ENCODE results near the gene CABLES2. TPM values are rescaled to one million over a fixed set of nuclear protein-coding genes. Genes with fewer than 3 reads are reported as not detected.

Gene CABLES2
- total and polyA plus RNA-seq, 12 donors, result 1.5 to 5.6 (median 3.7) TPM

DNA sequence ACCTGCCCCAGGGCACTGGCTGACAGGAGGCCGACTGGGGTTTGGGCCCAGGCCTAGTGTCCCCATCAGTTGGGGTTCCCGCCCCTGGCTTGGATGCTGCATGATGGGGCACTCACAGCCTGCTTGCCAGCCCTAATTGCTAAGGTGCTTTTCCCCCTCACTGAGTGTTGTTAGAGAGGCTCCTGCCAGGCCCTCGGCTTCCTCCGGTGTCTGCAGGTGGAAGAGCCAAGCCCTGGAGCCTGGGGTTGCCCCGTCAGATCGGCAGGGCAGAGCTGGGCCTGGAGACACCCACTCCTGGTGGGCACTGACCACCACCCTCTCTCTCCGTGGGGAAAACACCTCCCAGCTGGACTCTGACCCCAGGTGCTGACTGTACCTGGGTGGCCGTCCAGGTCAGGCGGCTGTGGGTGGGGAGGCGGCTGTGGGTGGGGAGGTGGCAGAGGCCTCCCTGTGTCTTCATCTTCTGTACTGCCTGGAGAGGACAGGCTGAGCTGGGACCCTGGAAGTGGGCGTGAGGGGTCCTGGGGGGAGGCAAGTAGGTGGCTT lies 6.0 kb upstream of the CABLES2 start:
- DNase-seq, result no peak
- TF ChIP-seq POLR2A (IDR thresholded peaks at IDR 0.05), result no peak
- TF ChIP-seq, protein P1, sequence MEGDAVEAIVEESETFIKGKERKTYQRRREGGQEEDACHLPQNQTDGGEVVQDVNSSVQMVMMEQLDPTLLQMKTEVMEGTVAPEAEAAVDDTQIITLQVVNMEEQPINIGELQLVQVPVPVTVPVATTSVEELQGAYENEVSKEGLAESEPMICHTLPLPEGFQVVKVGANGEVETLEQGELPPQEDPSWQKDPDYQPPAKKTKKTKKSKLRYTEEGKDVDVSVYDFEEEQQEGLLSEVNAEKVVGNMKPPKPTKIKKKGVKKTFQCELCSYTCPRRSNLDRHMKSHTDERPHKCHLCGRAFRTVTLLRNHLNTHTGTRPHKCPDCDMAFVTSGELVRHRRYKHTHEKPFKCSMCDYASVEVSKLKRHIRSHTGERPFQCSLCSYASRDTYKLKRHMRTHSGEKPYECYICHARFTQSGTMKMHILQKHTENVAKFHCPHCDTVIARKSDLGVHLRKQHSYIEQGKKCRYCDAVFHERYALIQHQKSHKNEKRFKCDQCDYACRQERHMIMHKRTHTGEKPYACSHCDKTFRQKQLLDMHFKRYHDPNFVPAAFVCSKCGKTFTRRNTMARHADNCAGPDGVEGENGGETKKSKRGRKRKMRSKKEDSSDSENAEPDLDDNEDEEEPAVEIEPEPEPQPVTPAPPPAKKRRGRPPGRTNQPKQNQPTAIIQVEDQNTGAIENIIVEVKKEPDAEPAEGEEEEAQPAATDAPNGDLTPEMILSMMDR (IDR thresholded peaks at IDR 0.05), result no peak
- no peak overlapping the region for H3K4me3 ChIP-seq
- intact Hi-C loops (cut with DNase I), result loop anchor here in 1 of 2 donors (5.0 kb wide), 1 partner anchor 79 kb away; no protein-coding TSS in a partner anchor
- no peaks in the 10 kb centered on the region for H3K27me3 ChIP-seq
- 87 to 95% (median 89%) methylated on average over 3 to 11 of the region's 11 CpGs for WGBS, 4 donors
- no peaks in the 10 kb centered on the region for H3K36me3 ChIP-seq (replicated peaks in 1 of 2)
- H3K9me3 ChIP-seq (replicated peaks in 1 of 3), result no peaks in the 10 kb centered on the region
- peaks cover 11 to 13% of the 10 kb centered on the region in 2 donors for H3K4me1 ChIP-seq (replicated peaks in 1 of 2)
- H3K27ac ChIP-seq, result no peak overlapping the region

GRCh38 chr20:62412194-62413024 lies 5.3 kb upstream of the CABLES2 start:
- H3K27me3 ChIP-seq, result no peaks in the 10 kb centered on the region
- H3K4me1 ChIP-seq (replicated peaks in 1 of 2), result peaks cover 14 to 16% of the 10 kb centered on the region in 2 donors
- WGBS, 4 donors, result 83 to 93% (median 87%) methylated on average over 19 to 22 of the region's 22 CpGs
- TF ChIP-seq, protein P1 (IDR thresholded peaks at IDR 0.05), result no peak
- no peak for TF ChIP-seq POLR2A (IDR thresholded peaks at IDR 0.05)
- H3K36me3 ChIP-seq (replicated peaks in 1 of 2), result no peaks in the 10 kb centered on the region
- no peak overlapping the region for H3K4me3 ChIP-seq
- H3K9me3 ChIP-seq (replicated peaks in 1 of 3), result no peaks in the 10 kb centered on the region
- no peak overlapping the region for H3K27ac ChIP-seq
- intact Hi-C loops (cut with DNase I), result loop anchor here in 1 of 2 donors (5.0 kb wide), 1 partner anchor 80 kb away; no protein-coding TSS in a partner anchor
- DNase-seq, result no peak

GRCh38 chr20:62411479-62412193 lies 4.6 kb upstream of the CABLES2 start:
- Histone ChIP-seq H3K27ac (no peak overlapping the region), H3K36me3 (replicated peaks in 1 of 2) (no peaks in the 10 kb centered on the region), H3K4me3 (no peak overlapping the region), H3K9me3 (replicated peaks in 1 of 3) (no peaks in the 10 kb centered on the region), H3K4me1 (replicated peaks in 1 of 2) (peaks cover 16 to 18% of the 10 kb centered on the region in 2 donors), H3K27me3 (no peaks in the 10 kb centered on the region)
- intact Hi-C loops (cut with DNase I), result loop anchor here in 1 of 2 donors (5.0 kb wide), 1 partner anchor 81 kb away; no protein-coding TSS in a partner anchor
- TF ChIP-seq, protein P1 (IDR thresholded peaks at IDR 0.05), result no peak
- TF ChIP-seq POLR2A (IDR thresholded peaks at IDR 0.05), result no peak
- 67 to 75% (median 71%) methylated on average over 8 to 24 of the region's 24 CpGs for WGBS, 4 donors
- DNase-seq, result no peak
